Left forelimb (tissue), 1 donor: ENCODE measurements around the gene SCFD2.

Experiments
- DNase-seq: peaks from one replicate; pipeline ENCODE4 v3.0.0-alpha.2; 2018; ENCODE audit warnings: low spot score

The SCFD2 gene

GRCh38 chr4:52880994-52881393 lies 484.9 kb downstream of the SCFD2 start:
- DNase-seq = no peak

GRCh38 chr4:52879471-52879870 lies 486.4 kb downstream of the SCFD2 start:
- no peak for DNase-seq

GRCh38 chr4:52877694-52878093 lies 488.2 kb downstream of the SCFD2 start:
- DNase-seq = no peak

GRCh38 chr4:52877036-52877435 lies 488.8 kb downstream of the SCFD2 start:
- no peak for DNase-seq

DNA sequence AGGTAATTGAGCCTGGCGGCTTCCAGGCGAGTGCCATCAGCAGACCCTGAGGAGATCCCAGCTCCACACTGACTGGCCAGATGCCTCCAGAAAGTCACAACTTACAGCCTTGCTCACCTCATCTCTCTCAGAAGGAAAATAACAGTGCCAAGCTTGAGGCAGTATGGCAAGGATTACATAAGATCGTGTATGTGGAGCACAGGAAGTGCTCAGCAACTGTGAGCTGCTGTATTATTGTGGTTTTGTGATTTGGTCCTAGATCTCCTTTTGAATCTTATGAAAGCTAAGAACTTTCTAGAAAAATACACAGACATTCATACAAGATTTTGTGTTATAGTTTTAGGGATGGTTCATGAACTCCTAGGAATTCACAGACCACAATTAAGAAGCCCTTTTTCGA lies 489.8 kb downstream of the SCFD2 start:
- DNase-seq = no peak

- no peak for DNase-seq
These were observed 490.9 kb downstream of the SCFD2 start for GRCh38 chr4:52874948-52875347.

- DNase-seq = no peak
These were observed 492.0 kb downstream of the SCFD2 start for GRCh38 chr4:52873861-52874343.

GRCh38 chr4:52873191-52873590 lies 492.7 kb downstream of the SCFD2 start:
- DNase-seq = no peak

- DNase-seq = no peak
These were observed 495.6 kb downstream of the SCFD2 start for GRCh38 chr4:52870225-52870624.

- no peak for DNase-seq
These were observed 496.2 kb downstream of the SCFD2 start for GRCh38 chr4:52869656-52870055.

DNA sequence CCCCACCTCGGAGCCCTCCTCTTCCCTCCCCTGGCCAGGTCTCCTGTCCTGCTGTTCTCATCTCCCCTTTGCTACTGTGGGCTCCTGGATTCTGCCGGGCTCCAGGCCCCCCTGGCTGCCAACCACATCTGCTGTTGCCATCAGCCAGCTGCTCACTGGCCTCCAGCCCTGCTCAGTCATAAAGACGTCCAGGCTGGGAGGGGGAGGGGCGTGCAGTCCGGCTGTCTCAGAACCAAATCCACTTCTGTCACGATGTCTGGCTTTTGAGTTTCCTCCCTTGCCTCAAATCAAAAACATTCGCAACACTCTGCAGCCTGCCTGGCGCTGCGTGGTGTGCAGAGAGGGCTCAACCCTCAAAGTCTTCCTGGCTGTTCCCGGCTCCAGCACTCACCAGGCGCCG lies 496.7 kb downstream of the SCFD2 start:
- peak; percentile 91 for DNase-seq

DNA sequence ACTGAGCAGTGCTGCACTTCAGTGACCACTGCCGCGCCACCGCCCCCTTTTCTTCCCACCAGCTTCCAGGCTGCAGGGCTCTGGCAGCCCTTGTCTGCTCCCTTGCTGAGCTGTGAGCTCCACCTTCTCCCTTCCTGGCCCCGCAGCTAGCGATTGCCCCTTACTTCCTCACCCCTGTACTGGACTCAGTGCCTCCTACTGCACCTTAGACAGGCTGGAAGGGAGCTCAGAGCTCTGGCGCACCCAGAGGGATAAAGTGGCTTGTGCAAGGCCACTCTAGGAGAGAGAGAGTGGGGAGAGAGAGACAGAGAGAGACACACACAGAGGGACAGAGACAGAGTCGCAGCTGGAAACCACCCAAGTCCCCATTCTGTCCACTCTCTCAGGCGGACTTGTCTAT lies 497.7 kb downstream of the SCFD2 start:
- DNase-seq = no peak

- no peak for DNase-seq
These were observed 498.7 kb downstream of the SCFD2 start for GRCh38 chr4:52867163-52867562.

DNA sequence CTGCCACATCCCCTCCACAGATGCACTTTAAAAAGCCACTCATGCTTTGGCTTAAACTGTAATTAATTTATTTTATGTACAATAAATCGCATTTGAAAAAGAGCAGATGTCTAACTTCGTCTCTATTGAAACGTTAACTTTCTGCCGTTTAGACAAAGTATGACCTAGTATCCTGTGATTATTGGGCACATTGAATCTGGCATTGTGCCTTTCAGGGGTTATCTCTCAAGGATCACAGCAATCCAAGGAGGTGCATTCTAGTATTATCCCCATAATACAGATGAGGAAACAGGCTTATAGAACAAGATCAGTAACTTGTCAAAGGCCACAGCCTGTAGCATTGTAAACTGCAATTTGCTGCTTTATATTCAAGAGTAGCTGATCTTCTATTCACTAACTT lies 499.1 kb downstream of the SCFD2 start:
- no peak for DNase-seq

GRCh38 chr4:52865300-52865699 lies 500.6 kb downstream of the SCFD2 start:
- no peak for DNase-seq

- DNase-seq = no peak
These were observed 501.1 kb downstream of the SCFD2 start for GRCh38 chr4:52864793-52865192.

GRCh38 chr4:52863324-52863723 lies 502.5 kb downstream of the SCFD2 start:
- no peak for DNase-seq

DNA sequence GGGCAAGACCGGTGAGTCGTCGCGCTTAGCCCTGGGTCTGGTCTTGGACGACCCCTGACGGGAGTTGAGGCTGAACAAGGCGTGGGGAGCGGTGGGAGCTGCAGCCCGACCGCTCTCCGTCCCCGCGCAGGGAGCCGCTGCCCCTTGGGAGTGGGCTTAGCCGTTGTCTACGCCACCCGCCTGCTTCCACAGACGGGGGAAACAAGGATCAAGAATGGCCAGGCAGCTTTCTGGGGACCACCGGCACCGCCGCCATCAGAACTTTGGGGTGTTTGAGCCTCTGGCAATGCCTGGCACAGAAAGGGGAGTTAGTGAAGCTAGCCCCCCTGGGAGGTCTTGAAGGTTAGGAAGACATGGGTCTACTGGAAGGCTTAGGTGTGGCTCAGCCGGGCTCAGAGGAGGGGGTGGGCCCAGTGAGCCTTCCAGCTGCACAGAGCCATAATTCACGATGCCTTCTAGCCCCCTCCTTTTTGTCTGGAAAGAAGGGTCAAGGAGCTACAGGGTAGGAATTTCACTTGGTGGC lies 503.2 kb downstream of the SCFD2 start:
- DNase-seq = no peak

DNA sequence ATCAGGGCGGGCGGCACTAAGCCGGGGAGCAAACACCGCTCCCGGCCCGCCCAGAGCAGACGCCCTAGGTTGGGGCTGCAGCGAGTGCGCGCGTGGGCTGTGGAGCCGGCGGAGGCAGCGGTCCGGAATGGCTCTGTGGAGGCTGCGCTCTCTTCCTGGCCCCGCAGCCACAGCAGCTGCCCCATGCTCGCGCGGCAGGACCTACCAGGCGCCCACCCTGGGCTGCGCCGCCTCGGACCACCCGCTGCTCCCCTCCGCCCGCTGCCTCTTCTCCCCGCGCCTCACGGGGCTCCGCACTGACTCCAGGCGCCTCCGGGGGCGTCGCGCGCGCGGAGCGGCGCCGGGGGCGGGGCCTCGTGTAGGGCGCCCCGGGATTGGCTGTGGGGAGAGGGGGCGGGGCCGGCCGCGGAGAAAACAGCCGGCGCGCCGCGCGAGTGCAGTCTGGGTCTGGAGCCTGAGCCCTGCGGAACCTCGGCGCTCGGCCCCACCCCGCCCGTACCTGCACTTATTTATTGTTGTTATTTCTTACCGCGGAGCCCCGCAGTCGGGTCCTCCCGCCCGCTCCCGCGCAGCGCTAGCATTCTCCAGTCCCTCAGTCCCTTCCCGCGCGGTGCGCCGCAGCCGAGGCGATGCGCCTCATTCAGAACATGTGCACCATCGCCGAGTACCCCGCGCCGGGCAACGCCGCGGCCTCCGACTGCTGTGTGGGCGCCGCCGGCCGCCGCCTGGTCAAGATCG lies 503.8 kb downstream of the SCFD2 start, which contains the start of gene RASL11B:
RASL11B (plus strand) TSS at position 439 of the 738 bp plus-strand sequence; CDS start at position 630, 191 bp downstream.
- DNase-seq = peak; percentile 92

- no peak for DNase-seq
These were observed 504.6 kb downstream of the SCFD2 start for GRCh38 chr4:52861171-52861823.

- DNase-seq = no peak
These were observed 505.5 kb downstream of the SCFD2 start for GRCh38 chr4:52860361-52860760.

DNA sequence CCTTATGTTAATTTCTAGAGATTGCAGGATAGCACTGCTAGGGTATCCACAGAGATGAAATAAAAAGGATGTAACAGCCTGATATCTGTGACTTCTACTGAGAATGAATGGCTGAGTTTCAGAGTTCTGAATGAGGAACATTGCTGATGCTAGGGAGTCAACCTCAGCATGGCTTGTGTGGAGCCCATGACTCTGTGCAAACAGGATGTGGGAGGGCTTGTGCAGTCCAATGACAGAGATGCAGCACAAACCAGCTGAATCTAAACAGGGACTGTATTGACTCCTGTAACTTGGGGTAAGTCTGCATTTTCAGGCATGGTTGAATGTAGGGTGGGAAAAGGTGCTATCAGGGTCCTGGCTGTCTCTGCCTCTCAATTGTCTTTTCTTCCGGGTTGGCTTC lies 509.1 kb downstream of the SCFD2 start:
- no peak for DNase-seq

GRCh38 chr4:52853351-52853750 lies 512.5 kb downstream of the SCFD2 start:
- DNase-seq = no peak
